Panc1 (cell line): ENCODE data around the gene STK24.

Source experiments
- POLR2AphosphoS5 ChIP-seq: IDR thresholded peaks from 2 replicates; pipeline ENCODE4 v1.6.1; 2012; ENCODE audit warnings: mild to moderate bottlenecking, low read depth, low read length, moderate library complexity
- REST ChIP-seq, 2 experiments: IDR thresholded peaks; 2 replicates each; pipeline ENCODE4 v1.6.1; 2011 to 2012; ENCODE audit warnings: low read depth in 2 of 2, control low read depth in 1 of 2, low read length in 1 of 2, mild to moderate bottlenecking in 1 of 2, moderate library complexity in 1 of 2; ENCODE audit not compliant: insufficient read depth in 1 of 2
- SIN3A ChIP-seq: IDR thresholded peaks from 2 replicates; pipeline ENCODE4 v1.6.1; 2012; ENCODE audit warnings: low read depth, mild to moderate bottlenecking, low read length, moderate library complexity, borderline replicate concordance; ENCODE audit not compliant: insufficient read depth
- TCF7L2 ChIP-seq: IDR thresholded peaks from 2 replicates; pipeline ENCODE4 v1.6.1; 2011; ENCODE audit warnings: mild to moderate bottlenecking, low read depth, low read length, inconsistent platforms
- TF ChIP-seq, protein P1 (sequence below): fragments of 450-650 bp; IDR thresholded peaks from 2 replicates; pipeline ENCODE4 v1.5.1; 2017; ENCODE audit warnings: mild to moderate bottlenecking

DNA sequence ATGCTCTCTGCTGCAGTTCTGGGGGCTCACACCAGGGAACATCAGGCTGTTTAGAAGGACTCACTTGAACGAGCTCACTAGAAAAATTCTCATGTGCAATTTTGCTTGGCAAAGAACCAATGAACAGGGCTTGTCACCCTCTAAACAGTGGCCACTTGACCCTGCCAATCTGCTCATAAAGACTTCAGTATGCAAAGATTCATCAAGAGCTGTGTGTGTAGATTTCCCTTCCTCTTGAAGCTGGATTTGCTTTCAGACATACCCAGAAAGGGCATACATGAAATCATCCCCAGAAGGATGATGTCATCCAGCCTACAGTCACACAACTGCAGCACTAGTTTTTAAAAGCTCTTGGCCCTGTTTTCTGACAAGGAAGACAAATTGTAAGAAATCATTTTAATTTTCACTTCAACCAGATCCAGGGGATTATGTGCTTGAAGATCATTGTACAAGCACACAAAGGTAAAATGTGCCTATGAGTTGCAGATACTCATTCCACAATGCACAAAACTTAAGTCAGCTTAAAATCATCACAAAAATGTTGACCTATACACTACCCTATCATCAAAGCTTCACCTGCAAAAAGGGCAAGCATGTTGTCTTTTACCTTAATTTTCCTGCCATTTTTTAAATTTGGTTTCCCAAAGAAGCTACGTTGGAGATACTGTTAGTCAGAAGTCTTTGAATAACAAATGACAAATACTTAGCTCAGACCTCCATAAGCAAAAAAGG, 5.2 kb upstream of the STK24 start:
- TF ChIP-seq REST (IDR thresholded peaks at IDR 0.05; ENCODE audit: insufficient read depth in 1 of 2, low read depth in 2 of 2, low read length in 1 of 2) (no peak), POLR2AphosphoS5 (no peak), TCF7L2 (no peak), SIN3A (no peak)
- TF ChIP-seq, protein P1, sequence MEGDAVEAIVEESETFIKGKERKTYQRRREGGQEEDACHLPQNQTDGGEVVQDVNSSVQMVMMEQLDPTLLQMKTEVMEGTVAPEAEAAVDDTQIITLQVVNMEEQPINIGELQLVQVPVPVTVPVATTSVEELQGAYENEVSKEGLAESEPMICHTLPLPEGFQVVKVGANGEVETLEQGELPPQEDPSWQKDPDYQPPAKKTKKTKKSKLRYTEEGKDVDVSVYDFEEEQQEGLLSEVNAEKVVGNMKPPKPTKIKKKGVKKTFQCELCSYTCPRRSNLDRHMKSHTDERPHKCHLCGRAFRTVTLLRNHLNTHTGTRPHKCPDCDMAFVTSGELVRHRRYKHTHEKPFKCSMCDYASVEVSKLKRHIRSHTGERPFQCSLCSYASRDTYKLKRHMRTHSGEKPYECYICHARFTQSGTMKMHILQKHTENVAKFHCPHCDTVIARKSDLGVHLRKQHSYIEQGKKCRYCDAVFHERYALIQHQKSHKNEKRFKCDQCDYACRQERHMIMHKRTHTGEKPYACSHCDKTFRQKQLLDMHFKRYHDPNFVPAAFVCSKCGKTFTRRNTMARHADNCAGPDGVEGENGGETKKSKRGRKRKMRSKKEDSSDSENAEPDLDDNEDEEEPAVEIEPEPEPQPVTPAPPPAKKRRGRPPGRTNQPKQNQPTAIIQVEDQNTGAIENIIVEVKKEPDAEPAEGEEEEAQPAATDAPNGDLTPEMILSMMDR, result no peak
